Measurements from ENCODE around the gene MX2. TPM values are rescaled to one million over a fixed set of nuclear protein-coding genes. Genes with fewer than 3 reads are reported as not detected.

MX2 gene
- total RNA-seq, 2 experiments from 2014 or later, result 3.5 to 10.4 TPM

GRCh38 chr21:41447356-41447755 is 85.5 kb downstream of the MX2 start:
- Histone ChIP-seq H3K36me3 (ENCODE audit: insufficient read depth, low read length) (peaks cover 12% of the 10 kb centered on the region), H2AFZ (ENCODE audit: low read length) (no peak overlapping the region), H3K27ac (ENCODE audit: low read depth, low read length, poor library complexity, severe bottlenecking) (no peak overlapping the region), H3K4me3 (ENCODE audit: low read depth, low read length, poor library complexity, severe bottlenecking) (no peak overlapping the region), H3K9me2 (ENCODE audit: insufficient read depth, low read length) (no peaks in the 10 kb centered on the region), H3K4me2 (ENCODE audit: low read length) (no peak overlapping the region), H3K9me3 (ENCODE audit: low read length) (no peaks in the 10 kb centered on the region), H3K79me2 (ENCODE audit: insufficient read depth, low read depth, low read length) (no peaks in the 10 kb centered on the region), H4K20me1 (ENCODE audit: insufficient read depth, low read length) (no peaks in the 10 kb centered on the region), H3K4me1 (ENCODE audit: insufficient read depth, low read length, poor library complexity, severe bottlenecking) (no peaks in the 10 kb centered on the region)
- intact Hi-C loops (cut with micrococcal nuclease; ENCODE audit: unreplicated experiment), result no loop called here
- CTCF ChIA-PET (ENCODE audit: unreplicated experiment), result no interaction called here
- BruUV-seq (replicated peaks), result no TSS peak
- TF ChIP-seq EZH2phosphoT487 (IDR thresholded peaks at IDR 0.05; ENCODE audit: borderline replicate concordance, low read depth, low read length), result no peak
- no peak for TF ChIP-seq CTCF (conservative IDR thresholded peaks at IDR 0.05; ENCODE audit: low read length)
- DNase-seq (ENCODE audit: low spot score), result no peak
- POLR2A ChIA-PET, result no interaction called here

- Histone ChIP-seq H3K4me1 (ENCODE audit: insufficient read depth, low read length, poor library complexity, severe bottlenecking) (no peaks in the 10 kb centered on the region), H3K9me2 (ENCODE audit: insufficient read depth, low read length) (no peaks in the 10 kb centered on the region), H3K79me2 (ENCODE audit: insufficient read depth, low read depth, low read length) (no peaks in the 10 kb centered on the region), H3K9me3 (ENCODE audit: low read length) (no peaks in the 10 kb centered on the region), H2AFZ (ENCODE audit: low read length) (no peak overlapping the region), H4K20me1 (ENCODE audit: insufficient read depth, low read length) (no peaks in the 10 kb centered on the region), H3K27ac (ENCODE audit: low read depth, low read length, poor library complexity, severe bottlenecking) (no peak overlapping the region), H3K36me3 (ENCODE audit: insufficient read depth, low read length) (peaks cover 4% of the 10 kb centered on the region; the same call in 1 of the 2 replicates), H3K4me2 (ENCODE audit: low read length) (no peak overlapping the region), H3K4me3 (ENCODE audit: low read depth, low read length, poor library complexity, severe bottlenecking) (no peak overlapping the region)
- POLR2A ChIA-PET, result interaction anchor here (0.6 kb wide), 1 partner anchor 1635 kb away, joined by 3 read pairs; no protein-coding TSS in a partner anchor
- intact Hi-C loops (cut with micrococcal nuclease; ENCODE audit: unreplicated experiment), result no loop called here
- BruUV-seq (replicated peaks), result no TSS peak
- no peak for TF ChIP-seq CTCF (conservative IDR thresholded peaks at IDR 0.05; ENCODE audit: low read length)
- TF ChIP-seq EZH2phosphoT487 (IDR thresholded peaks at IDR 0.05; ENCODE audit: borderline replicate concordance, low read depth, low read length), result no peak
- CTCF ChIA-PET (ENCODE audit: unreplicated experiment), result interaction anchor here (1.6 kb wide), 1 partner anchor 166 kb away, joined by 3 read pairs; no protein-coding TSS in a partner anchor
- DNase-seq (ENCODE audit: low spot score), result no peak
Observed at GRCh38 chr21:41449613-41450012, 87.8 kb downstream of the MX2 start.

- Histone ChIP-seq H3K4me1 (ENCODE audit: insufficient read depth, low read length, poor library complexity, severe bottlenecking) (no peaks in the 10 kb centered on the region), H3K36me3 (ENCODE audit: insufficient read depth, low read length) (no peaks in the 10 kb centered on the region; the same call in 1 of the 2 replicates), H3K79me2 (ENCODE audit: insufficient read depth, low read depth, low read length) (no peaks in the 10 kb centered on the region), H2AFZ (ENCODE audit: low read length) (no peak overlapping the region), H3K9me3 (ENCODE audit: low read length) (no peaks in the 10 kb centered on the region), H4K20me1 (ENCODE audit: insufficient read depth, low read length) (no peaks in the 10 kb centered on the region), H3K4me2 (ENCODE audit: low read length) (no peak overlapping the region), H3K4me3 (ENCODE audit: low read depth, low read length, poor library complexity, severe bottlenecking) (no peak overlapping the region), H3K9me2 (ENCODE audit: insufficient read depth, low read length) (no peaks in the 10 kb centered on the region), H3K27ac (ENCODE audit: low read depth, low read length, poor library complexity, severe bottlenecking) (no peak overlapping the region)
- DNase-seq (ENCODE audit: low spot score), result peak; percentile 24
- TF ChIP-seq EZH2phosphoT487 (IDR thresholded peaks at IDR 0.05; ENCODE audit: borderline replicate concordance, low read depth, low read length), result no peak
- no peak for TF ChIP-seq CTCF (conservative IDR thresholded peaks at IDR 0.05; ENCODE audit: low read length)
- ChIA-PET CTCF (ENCODE audit: unreplicated experiment) (no interaction called here), POLR2A (interaction anchor here (0.6 to 1.4 kb wide), 2 partner anchors 16 to 20 kb away, joined by 4 read pairs; no protein-coding TSS in a partner anchor)
- no TSS peak for BruUV-seq (replicated peaks)
- intact Hi-C loops (cut with micrococcal nuclease; ENCODE audit: unreplicated experiment), result no loop called here
Observed at GRCh38 chr21:41451753-41452676, 90.2 kb downstream of the MX2 start.
